Ascending aorta (tissue), 2 donors: ENCODE data around the gene POU3F4. TPM values are rescaled to one million over a fixed set of nuclear protein-coding genes. Genes with fewer than 3 reads are reported as not detected.
A peak's percentile ranks its signal among the peaks of the same experiment; 100 is the strongest.

Experiments used
- DNase-seq, 2 donors: peaks; one replicate each; pipeline ENCODE4 v3.0.0-alpha.2; 2019; ENCODE audit warnings: low spot score in 2 of 2
- H3K27ac ChIP-seq, 2 donors: fragments of 200-600 bp; sonication (generic); one replicate each; pipeline ENCODE4 v1.5.1; 2016 to 2017; ENCODE audit warnings: mild to moderate bottlenecking in 1 of 2
- H3K27me3 ChIP-seq: fragments of 200-600 bp; sonication (generic); one replicate; pipeline ENCODE4 v1.5.1; 2017
- H3K36me3 ChIP-seq, 2 donors: fragments of 200-600 bp; sonication (generic); one replicate each; pipeline ENCODE4 v1.5.1; 2016
- H3K4me1 ChIP-seq, 2 donors: fragments of 200-600 bp; sonication (generic); one replicate each; pipeline ENCODE4 v1.5.1; 2016 to 2017; ENCODE audit warnings: mild to moderate bottlenecking in 1 of 2
- H3K4me3 ChIP-seq, 2 donors: fragments of 200-600 bp; sonication (generic); one replicate each; pipeline ENCODE4 v1.5.1; 2016 to 2017; ENCODE audit warnings: mild to moderate bottlenecking in 1 of 2
- H3K9me3 ChIP-seq, 2 donors: fragments of 200-600 bp; sonication (generic); one replicate each; pipeline ENCODE4 v1.5.1; 2016
- CTCF ChIP-seq, 3 experiments: fragments of 200-600 bp in 2 of 3; fragments of 450-650 bp in 1 of 3; sonication (generic) in 2 of 3; IDR thresholded peaks; one replicate each; pipeline ENCODE4 v1.5.1; 2016 to 2019; ENCODE audit warnings: antibody characterized with exemption in 3 of 3, mild to moderate bottlenecking in 1 of 3, moderate library complexity in 1 of 3
- intact Hi-C: fragments of 100-400 bp; cut with DNase I; formaldehyde crosslinking; loops from one replicate; pipeline ENCODE4 v1.15.1; 2023
- total RNA-seq: library from RNA; depleted of rRNA; stranded (reverse); fragments of >200 nt; gene quantifications from one replicate; pipeline ENCODE4 v1.1.0, GENCODE V29; 2016

The POU3F4 gene
- total RNA-seq: not detected

GRCh38 chrX:83508006-83508405 lies at the start of gene POU3F4:
TSS of gene POU3F4 (plus strand) at chrX:83508290. CDS start at chrX:83508325, 35 bp downstream.
- no peak for DNase-seq
- Histone ChIP-seq H3K9me3 (no peaks in the 10 kb centered on the region), H3K27ac (no peak within 1 kb of the TSS), H3K36me3 (no peaks in the 10 kb centered on the region), H3K4me1 (no peaks in the 10 kb centered on the region), H3K4me3 (peak within 1 kb of the TSS in 1 of 2 donors; percentile 4), H3K27me3 (peaks cover 7% of the 10 kb centered on the region)
- intact Hi-C loops: no loop called here
- TF ChIP-seq CTCF (IDR thresholded peaks at IDR 0.05): no peak

GRCh38 chrX:83469551-83469950 lies 38.5 kb upstream of the POU3F4 start:
- H3K27ac ChIP-seq: no peak overlapping the region
- H3K4me3 ChIP-seq: no peak overlapping the region
- DNase-seq: no peak
- intact Hi-C loops: no loop called here
- H3K27me3 ChIP-seq: no peaks in the 10 kb centered on the region
- H3K36me3 ChIP-seq: no peaks in the 10 kb centered on the region
- peak in 1 of 3 experiments; percentile 33 for TF ChIP-seq CTCF (IDR thresholded peaks at IDR 0.05)
- no peaks in the 10 kb centered on the region for H3K4me1 ChIP-seq
- H3K9me3 ChIP-seq: no peaks in the 10 kb centered on the region

GRCh38 chrX:83495898-83496297 lies 12.2 kb upstream of the POU3F4 start:
- no peak for DNase-seq
- H3K36me3 ChIP-seq: no peaks in the 10 kb centered on the region
- no peaks in the 10 kb centered on the region for H3K9me3 ChIP-seq
- no peaks in the 10 kb centered on the region for H3K4me1 ChIP-seq
- no peak overlapping the region for H3K27ac ChIP-seq
- no peaks in the 10 kb centered on the region for H3K27me3 ChIP-seq
- intact Hi-C loops: no loop called here
- H3K4me3 ChIP-seq: no peak overlapping the region
- TF ChIP-seq CTCF (IDR thresholded peaks at IDR 0.05): no peak

- TF ChIP-seq CTCF (IDR thresholded peaks at IDR 0.05): no peak
- Histone ChIP-seq H3K36me3 (no peaks in the 10 kb centered on the region), H3K4me1 (no peaks in the 10 kb centered on the region), H3K27me3 (no peaks in the 10 kb centered on the region), H3K27ac (no peak overlapping the region), H3K4me3 (no peak overlapping the region), H3K9me3 (no peaks in the 10 kb centered on the region)
- intact Hi-C loops: no loop called here
- no peak for DNase-seq
Measured at GRCh38 chrX:83501003-83501402, 7.1 kb upstream of the POU3F4 start.

GRCh38 chrX:83501530-83501929 lies 6.6 kb upstream of the POU3F4 start:
- H3K4me3 ChIP-seq: no peak overlapping the region
- no peak for TF ChIP-seq CTCF (IDR thresholded peaks at IDR 0.05)
- no peaks in the 10 kb centered on the region for H3K4me1 ChIP-seq
- no peaks in the 10 kb centered on the region for H3K9me3 ChIP-seq
- H3K36me3 ChIP-seq: no peaks in the 10 kb centered on the region
- H3K27me3 ChIP-seq: no peaks in the 10 kb centered on the region
- DNase-seq: no peak
- H3K27ac ChIP-seq: no peak overlapping the region
- intact Hi-C loops: no loop called here
